Activated naive CD8-positive, alpha-beta T cell treated with anti-CD3 and anti-CD28 coated beads for 36 hours (primary cell): ENCODE results near the gene PCIF1. TPM values are rescaled to one million over a fixed set of nuclear protein-coding genes. Genes with fewer than 3 reads are reported as not detected.

Experiments used
- DNase-seq: peaks from one replicate; pipeline ENCODE4 v3.0.0; 2021
- H3K27ac Mint-ChIP-seq: one replicate; pipeline ENCODE4 v1.8.0; 2022; ENCODE audit warnings: mild to moderate bottlenecking, moderate library complexity, mixed read lengths
- H3K27me3 Mint-ChIP-seq: one replicate; pipeline ENCODE4 v1.8.0; 2022; ENCODE audit warnings: mild to moderate bottlenecking, mixed read lengths
- H3K36me3 Mint-ChIP-seq: one replicate; pipeline ENCODE4 v1.8.0; 2021; ENCODE audit warnings: mild to moderate bottlenecking, mixed read lengths
- H3K4me1 Mint-ChIP-seq: one replicate; pipeline ENCODE4 v1.8.0; 2021; ENCODE audit warnings: mixed read lengths
- H3K4me3 Mint-ChIP-seq: one replicate; pipeline ENCODE4 v1.8.0; 2022; ENCODE audit warnings: mild to moderate bottlenecking, moderate library complexity, mixed read lengths
- H3K9me3 Mint-ChIP-seq: one replicate; pipeline ENCODE4 v1.8.0; 2022; ENCODE audit warnings: mixed read lengths
- total RNA-seq, 2 experiments: library from RNA; stranded (reverse); gene quantifications; one replicate each; pipeline ENCODE4 v1.2.3, GENCODE V29; 2021

Gene PCIF1
- total RNA-seq, 2 experiments from 2014 or later = 28.4 to 30.2 TPM

- no peak for DNase-seq
- Mint-ChIP-seq H3K4me3 (no peak overlapping the region), H3K9me3 (no peaks in the 10 kb centered on the region), H3K27me3 (no peaks in the 10 kb centered on the region), H3K27ac (no peak overlapping the region), H3K36me3 (peaks cover 20% of the 10 kb centered on the region), H3K4me1 (peaks cover 2% of the 10 kb centered on the region)
Observed at GRCh38 chr20:45959956-45960630, 25.6 kb downstream of the PCIF1 start.

- Mint-ChIP-seq H3K4me1 (peaks cover 2% of the 10 kb centered on the region), H3K27me3 (no peaks in the 10 kb centered on the region), H3K9me3 (no peaks in the 10 kb centered on the region), H3K27ac (no peak overlapping the region), H3K36me3 (peaks cover 18% of the 10 kb centered on the region), H3K4me3 (no peak overlapping the region)
- DNase-seq = no peak
Observed at GRCh38 chr20:45962031-45962755, 27.7 kb downstream of the PCIF1 start.

- DNase-seq = no peak
- Mint-ChIP-seq H3K9me3 (no peaks in the 10 kb centered on the region), H3K36me3 (peaks cover 17% of the 10 kb centered on the region), H3K4me1 (peaks cover 2% of the 10 kb centered on the region), H3K4me3 (no peak overlapping the region), H3K27me3 (no peaks in the 10 kb centered on the region), H3K27ac (peak overlapping the region; percentile 43)
Observed at GRCh38 chr20:45963059-45964005, 28.8 kb downstream of the PCIF1 start.

- Mint-ChIP-seq H3K4me1 (peaks cover 2% of the 10 kb centered on the region), H3K27me3 (no peaks in the 10 kb centered on the region), H3K4me3 (no peak overlapping the region), H3K9me3 (no peaks in the 10 kb centered on the region), H3K36me3 (peaks cover 10% of the 10 kb centered on the region), H3K27ac (no peak overlapping the region)
- no peak for DNase-seq
Observed at GRCh38 chr20:45964006-45964400, 29.5 kb downstream of the PCIF1 start.

GRCh38 chr20:45965169-45966002 is 30.9 kb downstream of the PCIF1 start:
- H3K27ac Mint-ChIP-seq = no peak overlapping the region
- H3K4me1 Mint-ChIP-seq = peaks cover 8% of the 10 kb centered on the region
- peaks cover 3% of the 10 kb centered on the region for H3K36me3 Mint-ChIP-seq
- no peak for DNase-seq
- no peaks in the 10 kb centered on the region for H3K9me3 Mint-ChIP-seq
- no peak overlapping the region for H3K4me3 Mint-ChIP-seq
- no peaks in the 10 kb centered on the region for H3K27me3 Mint-ChIP-seq

- Mint-ChIP-seq H3K36me3 (peaks cover 7% of the 10 kb centered on the region), H3K9me3 (no peaks in the 10 kb centered on the region), H3K4me3 (no peak overlapping the region), H3K27ac (no peak overlapping the region), H3K4me1 (peaks cover 13% of the 10 kb centered on the region), H3K27me3 (no peaks in the 10 kb centered on the region)
- DNase-seq = no peak
Observed at GRCh38 chr20:45967551-45968080, 33.1 kb downstream of the PCIF1 start.

GRCh38 chr20:45968081-45968671 is 33.7 kb downstream of the PCIF1 start:
- Mint-ChIP-seq H3K4me1 (peaks cover 15% of the 10 kb centered on the region), H3K36me3 (peaks cover 7% of the 10 kb centered on the region), H3K27ac (no peak overlapping the region), H3K27me3 (no peaks in the 10 kb centered on the region), H3K4me3 (no peak overlapping the region), H3K9me3 (no peaks in the 10 kb centered on the region)
- DNase-seq = no peak

- H3K27ac Mint-ChIP-seq = peak overlapping the region; percentile 16
- no peak overlapping the region for H3K4me3 Mint-ChIP-seq
- H3K27me3 Mint-ChIP-seq = no peaks in the 10 kb centered on the region
Observed at GRCh38 chr20:45968801-45969711, 34.6 kb downstream of the PCIF1 start.

GRCh38 chr20:45969712-45970634 is 35.5 kb downstream of the PCIF1 start:
- Mint-ChIP-seq H3K36me3 (peaks cover 7% of the 10 kb centered on the region), H3K4me1 (peaks cover 12% of the 10 kb centered on the region), H3K4me3 (peak overlapping the region; percentile 88), H3K9me3 (no peaks in the 10 kb centered on the region), H3K27me3 (no peaks in the 10 kb centered on the region), H3K27ac (peak overlapping the region; percentile 99)
- no peak for DNase-seq

More at GRCh38 chr20:45968801-45969711, 34.6 kb downstream of the PCIF1 start:
- DNase-seq = no peak
- Mint-ChIP-seq H3K4me1 (peaks cover 14% of the 10 kb centered on the region), H3K9me3 (no peaks in the 10 kb centered on the region), H3K36me3 (peaks cover 7% of the 10 kb centered on the region)

GRCh38 chr20:45970646-45971424 is 36.4 kb downstream of the PCIF1 start:
- peak overlapping the region; percentile 99 for H3K27ac Mint-ChIP-seq
- H3K27me3 Mint-ChIP-seq = no peaks in the 10 kb centered on the region
- peak overlapping the region; percentile 88 for H3K4me3 Mint-ChIP-seq
- H3K4me1 Mint-ChIP-seq = peaks cover 12% of the 10 kb centered on the region
- DNase-seq = peak; percentile 33
- no peaks in the 10 kb centered on the region for H3K9me3 Mint-ChIP-seq
- H3K36me3 Mint-ChIP-seq = peaks cover 7% of the 10 kb centered on the region

GRCh38 chr20:45971425-45971674 is 36.9 kb downstream of the PCIF1 start:
- Mint-ChIP-seq H3K4me1 (peaks cover 12% of the 10 kb centered on the region), H3K36me3 (peaks cover 7% of the 10 kb centered on the region), H3K27ac (peak overlapping the region; percentile 99), H3K9me3 (no peaks in the 10 kb centered on the region), H3K4me3 (peak overlapping the region; percentile 88), H3K27me3 (no peaks in the 10 kb centered on the region)
- no peak for DNase-seq
